GM18498 (cell line): ENCODE measurements around the gene SAMSN1.

Experiments used
- ATAC-seq: cut with Tn5 transposase; IDR thresholded peaks from one replicate; pipeline ENCODE4 v1.9.1; 2021; ENCODE audit warnings: mild to moderate bottlenecking, moderate library complexity; ENCODE audit not compliant: unreplicated experiment

Gene SAMSN1

GRCh38 chr21:14487490-14488432 is 58.4 kb downstream of the SAMSN1 start:
- no peak for ATAC-seq

DNA sequence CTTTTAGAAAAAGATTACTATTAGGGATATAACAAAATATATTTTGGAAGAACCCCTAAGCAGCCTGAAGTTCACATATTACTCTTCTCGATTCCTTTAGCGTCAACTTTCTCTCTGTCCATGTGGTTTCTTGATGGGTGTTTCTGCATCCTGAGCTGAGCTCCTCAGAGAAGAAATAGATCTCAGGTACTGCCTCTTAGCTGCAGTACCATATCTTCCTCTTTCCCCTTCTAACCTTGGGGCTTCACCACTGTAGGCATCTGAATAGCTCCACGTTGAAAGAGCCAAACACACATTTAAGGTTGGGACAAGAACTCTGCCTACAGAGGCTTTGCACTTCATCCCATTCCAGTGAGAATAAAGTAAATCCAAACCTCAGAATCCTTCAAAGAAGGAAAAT is 59.2 kb downstream of the SAMSN1 start:
- ATAC-seq, result no peak

DNA sequence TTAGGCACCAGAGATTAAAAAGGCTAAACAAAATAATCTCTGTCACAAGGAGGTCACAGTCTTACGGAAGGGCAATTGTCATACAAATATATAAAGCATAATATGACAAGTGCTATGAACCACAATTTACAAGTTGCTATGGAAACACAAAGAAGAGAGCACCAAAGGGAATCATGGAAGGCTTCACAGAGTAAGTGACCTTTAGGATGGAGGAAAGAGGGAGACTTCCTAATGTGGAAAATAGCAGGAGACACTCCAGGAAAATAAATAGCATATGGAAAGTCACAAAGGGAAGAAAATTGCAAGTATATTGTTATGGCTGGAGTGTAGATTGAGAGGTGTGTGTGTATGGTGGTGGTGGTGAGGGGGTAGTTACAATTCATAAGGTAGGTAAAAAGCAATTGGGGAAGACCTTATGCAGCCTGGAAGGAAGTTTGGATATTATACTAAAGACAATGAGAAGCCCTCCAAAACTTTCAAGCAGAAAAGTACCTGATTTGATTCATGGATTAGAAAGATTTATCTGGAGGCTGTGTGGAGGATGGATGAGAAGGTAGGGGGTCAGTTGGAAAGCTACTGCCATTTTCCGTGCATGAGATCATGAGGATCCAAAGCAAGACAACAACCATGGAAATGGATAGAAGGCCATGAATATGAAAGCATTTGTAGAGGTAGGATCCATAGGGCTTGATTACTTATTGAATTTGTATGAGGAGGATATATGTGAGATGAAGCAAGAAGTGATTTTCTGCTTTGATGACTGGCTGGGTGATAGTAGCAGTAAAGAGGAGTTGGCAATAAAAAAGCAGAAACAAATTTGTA is 61.7 kb downstream of the SAMSN1 start:
- ATAC-seq, result no peak

DNA sequence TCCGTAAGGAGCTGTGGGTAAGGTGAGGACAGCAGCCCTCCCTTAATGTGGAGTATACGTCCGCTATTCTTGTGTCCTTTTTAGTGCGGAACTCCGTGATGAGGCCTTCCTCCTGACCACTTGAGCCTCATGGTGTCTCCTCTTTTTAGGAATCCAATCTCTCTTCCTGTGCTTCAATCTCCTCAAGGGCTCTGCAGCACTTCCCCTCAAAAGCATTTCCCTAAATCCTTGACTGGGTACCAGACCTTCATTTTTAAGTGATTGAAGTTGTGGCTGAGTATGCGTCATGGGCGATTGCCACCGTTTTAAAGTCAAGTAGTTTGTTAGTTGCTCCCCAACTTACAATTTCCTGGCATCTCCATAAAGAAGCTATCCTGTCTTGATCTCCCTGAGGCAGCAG is 62.8 kb downstream of the SAMSN1 start:
- ATAC-seq, result no peak

DNA sequence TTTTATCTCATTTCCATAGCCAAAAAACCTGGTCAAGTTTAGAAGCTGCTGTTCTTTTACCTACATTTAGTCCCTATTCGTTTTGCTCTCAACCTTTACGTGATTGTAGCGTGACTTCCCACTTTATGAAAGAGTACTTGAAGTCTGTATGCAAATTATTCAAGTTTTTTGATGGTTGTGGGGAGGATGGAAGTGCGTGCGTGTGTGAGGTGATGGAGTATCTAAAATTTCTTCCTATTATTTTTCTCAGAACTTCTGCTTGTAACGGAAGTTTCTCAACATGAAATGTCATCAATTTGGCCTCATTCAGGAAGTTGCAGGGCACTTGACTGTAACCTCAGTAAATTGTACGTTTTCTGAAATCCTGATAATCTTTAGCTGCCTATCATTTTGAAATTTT is 64.0 kb downstream of the SAMSN1 start:
- peak; percentile 65 for ATAC-seq

GRCh38 chr21:14480411-14481031 is 65.6 kb downstream of the SAMSN1 start:
- no peak for ATAC-seq

GRCh38 chr21:14479241-14479786 is 66.8 kb downstream of the SAMSN1 start:
- no peak for ATAC-seq

DNA sequence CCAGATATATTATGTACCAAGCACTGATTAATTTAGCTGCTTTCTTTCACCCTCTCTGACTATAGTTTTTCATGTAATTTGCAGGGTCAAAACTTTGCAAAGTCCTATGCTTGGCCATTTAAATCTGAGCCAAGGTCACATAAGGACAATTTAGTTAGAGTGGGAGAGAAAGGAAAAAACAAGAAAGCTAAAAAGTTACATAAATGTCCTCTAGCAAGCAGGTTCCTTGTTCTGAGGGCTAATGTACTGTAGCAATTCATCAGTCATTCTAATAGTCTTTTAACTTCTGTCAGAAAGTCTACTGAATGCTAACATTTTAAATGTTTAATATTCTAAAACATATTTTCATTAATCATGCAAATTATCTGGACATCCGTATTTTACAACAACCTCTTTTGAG is 68.3 kb downstream of the SAMSN1 start:
- no peak for ATAC-seq

DNA sequence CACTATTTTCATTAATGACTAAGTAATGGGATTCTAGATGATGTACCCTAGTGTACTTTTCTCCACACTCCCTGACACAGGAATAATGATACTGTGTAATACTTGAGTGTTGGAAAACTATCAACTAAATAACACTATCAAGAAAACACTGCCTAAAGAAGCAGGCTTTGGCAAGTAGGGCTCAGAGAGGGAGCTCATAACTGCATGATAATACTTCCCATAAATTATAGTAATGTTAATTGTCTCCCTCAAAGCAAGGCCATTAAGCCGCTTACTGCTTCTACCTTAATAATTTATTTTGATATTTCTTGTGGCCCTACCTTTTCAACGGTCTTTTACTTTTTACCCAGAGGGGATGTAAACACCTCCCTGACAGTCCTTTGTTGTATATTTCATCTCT is 69.0 kb downstream of the SAMSN1 start:
- no peak for ATAC-seq

DNA sequence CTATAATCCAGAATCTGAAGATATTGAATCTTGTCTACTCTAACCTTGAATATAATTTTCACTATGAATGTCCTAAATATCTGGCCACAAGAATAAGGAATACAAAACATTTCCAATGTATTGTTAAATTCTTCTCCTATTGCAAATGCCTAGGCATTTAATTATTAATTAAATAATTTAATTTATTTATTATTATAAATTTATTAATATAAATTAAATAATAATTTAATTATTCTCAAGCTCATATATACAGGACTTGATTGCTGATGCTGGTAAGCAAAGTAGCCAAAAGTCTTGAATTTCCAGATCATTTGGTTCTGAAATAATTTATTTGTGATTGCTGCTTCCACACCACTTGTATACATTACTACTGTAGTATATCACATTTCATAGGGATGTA is 71.1 kb downstream of the SAMSN1 start:
- ATAC-seq, result no peak

GRCh38 chr21:14469641-14470040 is 76.5 kb downstream of the SAMSN1 start:
- no peak for ATAC-seq

- ATAC-seq, result no peak
Observed at GRCh38 chr21:14466715-14467114, 79.4 kb downstream of the SAMSN1 start.

GRCh38 chr21:14457762-14458161 is 88.4 kb downstream of the SAMSN1 start:
- no peak for ATAC-seq

DNA sequence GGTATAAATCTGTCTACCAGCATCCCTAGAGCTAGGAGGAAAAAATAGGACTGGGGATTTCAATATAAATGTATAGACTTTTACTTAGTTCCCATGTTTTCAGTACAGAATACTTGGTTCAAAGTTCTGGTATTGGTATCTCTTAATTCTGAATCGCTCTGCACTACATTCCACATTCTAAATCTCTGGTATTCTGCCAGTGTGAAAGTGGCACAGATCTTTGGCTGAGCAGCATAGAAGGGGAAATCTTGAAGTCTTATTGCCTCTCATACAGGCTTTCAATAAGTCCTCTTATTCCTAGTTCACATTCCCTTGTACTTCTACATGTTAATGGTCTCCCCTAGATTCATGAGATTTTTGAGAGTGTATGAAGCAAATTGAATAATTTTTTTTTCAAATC is 89.2 kb downstream of the SAMSN1 start:
- no peak for ATAC-seq

- peak; percentile 82 for ATAC-seq
Observed at GRCh38 chr21:14454016-14455009, 91.8 kb downstream of the SAMSN1 start.

DNA sequence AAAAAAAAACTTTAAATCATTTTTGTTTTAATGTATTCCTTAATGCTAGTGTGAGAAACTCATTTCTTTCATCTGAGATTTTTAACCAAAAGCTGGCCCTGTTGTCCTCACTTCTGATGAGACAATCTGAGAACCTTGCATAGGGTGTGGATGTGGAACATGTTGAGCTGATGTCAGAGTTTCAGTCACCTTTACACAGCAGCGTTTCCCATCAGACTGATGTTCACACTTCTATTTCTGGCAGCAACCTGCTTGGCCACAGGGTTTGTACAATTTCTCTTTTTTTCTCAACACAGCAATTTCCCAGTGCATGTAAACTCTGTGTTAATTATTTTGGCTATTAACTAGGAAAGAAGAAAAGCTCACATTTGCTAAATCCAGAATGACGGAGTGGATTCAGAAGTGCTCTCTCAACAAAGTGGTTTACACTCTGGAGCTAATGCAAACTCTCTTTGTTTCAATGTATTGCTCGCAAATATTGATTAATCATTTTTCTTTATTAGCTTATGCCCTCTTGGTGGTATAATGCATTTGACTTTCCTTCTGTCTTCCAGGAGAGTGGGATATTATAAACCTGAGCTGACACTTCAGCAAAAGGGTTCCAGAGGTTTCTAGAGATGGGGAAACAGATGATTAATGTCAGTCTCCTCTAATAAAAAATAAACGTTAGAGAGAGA is 92.6 kb downstream of the SAMSN1 start:
- ATAC-seq, result peak; percentile 85

DNA sequence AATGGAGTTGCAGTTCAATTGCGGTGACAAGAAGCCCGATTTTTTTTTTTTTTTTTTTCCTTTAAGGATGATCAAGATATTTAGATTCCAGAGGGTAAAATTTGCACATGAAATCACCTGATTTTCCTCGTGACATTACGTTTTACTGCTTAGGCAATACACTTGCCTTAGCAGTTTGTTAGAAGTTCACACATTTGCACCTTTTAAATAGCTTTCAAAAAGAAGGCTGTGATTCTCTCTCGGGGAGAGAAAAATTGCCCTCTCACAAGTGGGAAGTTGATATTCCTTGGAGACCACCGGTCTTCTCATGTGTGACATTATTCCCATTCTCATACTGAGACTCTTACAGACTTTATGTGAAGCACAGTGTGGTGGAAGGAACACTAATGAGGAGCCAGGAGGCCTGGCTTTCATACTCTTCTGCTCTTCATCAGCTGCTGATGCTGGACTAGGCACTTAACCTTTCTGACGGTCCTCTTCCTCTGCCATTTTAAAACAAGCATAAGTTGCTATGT is 93.3 kb downstream of the SAMSN1 start:
- peak; percentile 2 for ATAC-seq

- no peak for ATAC-seq
Observed at GRCh38 chr21:14452031-14452726, 93.9 kb downstream of the SAMSN1 start.

DNA sequence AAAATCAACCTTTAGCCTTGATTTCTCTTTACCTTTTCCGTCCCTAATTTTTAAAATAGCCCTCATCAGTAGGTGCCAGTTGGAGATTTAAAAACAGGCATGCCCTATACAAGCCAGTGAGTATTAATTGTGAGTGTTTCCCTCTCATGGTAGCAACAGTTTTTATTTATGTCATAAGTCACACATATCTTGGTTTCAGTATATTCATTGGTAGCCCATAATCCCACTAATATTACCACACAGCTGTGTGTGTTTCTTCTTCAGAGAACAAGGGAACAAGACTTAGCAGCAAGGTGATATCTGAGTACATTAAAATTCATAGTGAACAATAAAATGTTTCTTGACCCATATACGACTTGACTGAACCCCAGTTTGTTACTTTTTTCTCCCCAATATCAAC is 94.6 kb downstream of the SAMSN1 start:
- no peak for ATAC-seq
